Hepatocyte (in vitro differentiated cells): Measurements from ENCODE around the gene FAM210A. TPM values are rescaled to one million over a fixed set of nuclear protein-coding genes. Genes with fewer than 3 reads are reported as not detected.
"Not testable (repeated sequence)": the region's sequence is repeated elsewhere in the genome, so short reads cannot be mapped to it uniquely, and the experiment has no call there.

Experiments used
- DNase-seq: peaks from one replicate; pipeline ENCODE4 v3.0.0-alpha.2; 2016; ENCODE audit warnings: low spot score
- H2AFZ ChIP-seq: fragments of 200-600 bp; sonication (generic); 2 replicates; pipeline ENCODE4 v1.6.0; 2016; ENCODE audit warnings: antibody characterized with exemption, mild to moderate bottlenecking
- H3K27ac ChIP-seq: fragments of 200-600 bp; sonication (generic); 2 replicates; pipeline ENCODE4 v1.5.1; 2016; ENCODE audit warnings: mild to moderate bottlenecking
- H3K27me3 ChIP-seq: fragments of 200-600 bp; sonication (generic); 2 replicates; pipeline ENCODE4 v1.6.1; 2016
- H3K36me3 ChIP-seq: fragments of 200-600 bp; sonication (generic); replicated peaks from 2 replicates; pipeline ENCODE4 v1.5.1; 2016; ENCODE audit warnings: low read depth; ENCODE audit not compliant: insufficient read depth
- H3K4me1 ChIP-seq: fragments of 200-600 bp; sonication (generic); 2 replicates; pipeline ENCODE4 v1.5.1; 2016; ENCODE audit warnings: mild to moderate bottlenecking, moderate library complexity; ENCODE audit not compliant: insufficient read depth
- H3K4me2 ChIP-seq: fragments of 200-600 bp; sonication (generic); 2 replicates; pipeline ENCODE4 v1.6.0; 2016
- H3K4me3 ChIP-seq: fragments of 200-600 bp; sonication (generic); 2 replicates; pipeline ENCODE4 v1.5.1; 2016; ENCODE audit warnings: mild to moderate bottlenecking
- H3K79me2 ChIP-seq: fragments of 200-600 bp; sonication (generic); 2 replicates; pipeline ENCODE4 v1.6.0; 2017; ENCODE audit warnings: mild to moderate bottlenecking
- H3K9me2 ChIP-seq: fragments of 200-600 bp; sonication (generic); replicated peaks from 2 replicates; pipeline ENCODE4 v1.6.0; 2017; ENCODE audit warnings: mild to moderate bottlenecking; ENCODE audit not compliant: insufficient read depth
- H3K9me3 ChIP-seq: fragments of 200-600 bp; sonication (generic); 2 replicates; pipeline ENCODE4 v1.5.1; 2016; ENCODE audit warnings: low read depth, mild to moderate bottlenecking
- H4K20me1 ChIP-seq: fragments of 200-600 bp; sonication (generic); 2 replicates; pipeline ENCODE4 v1.6.0; 2016; ENCODE audit warnings: mild to moderate bottlenecking; ENCODE audit not compliant: insufficient read depth, poor library complexity, severe bottlenecking
- CTCF ChIP-seq: fragments of 200-600 bp; sonication (generic); IDR thresholded peaks from 2 replicates; pipeline ENCODE4 v1.5.1; 2016; ENCODE audit warnings: antibody characterized with exemption, mild to moderate bottlenecking; ENCODE audit not compliant: poor library complexity
- EZH2 ChIP-seq: fragments of 200-600 bp; sonication (generic); IDR thresholded peaks from 2 replicates; pipeline ENCODE4 v1.6.1; 2016; ENCODE audit warnings: antibody characterized with exemption, mild to moderate bottlenecking, borderline replicate concordance
- EZH2phosphoT487 ChIP-seq: fragments of 200-600 bp; sonication (generic); IDR thresholded peaks from one replicate; pipeline ENCODE4 v1.6.1; 2018; ENCODE audit warnings: antibody characterized with exemption, mild to moderate bottlenecking, low read depth, moderate library complexity; ENCODE audit not compliant: unreplicated experiment, severe bottlenecking
- WGBS: methylation state at CpG from one replicate; pipeline ENCODE4 v1.1.6; 2016; ENCODE audit warnings: low lambda C conversion rate; ENCODE audit errors: missing lambda C conversion rate; 5-methylcytosine and 5-hydroxymethylcytosine counted together
- polyA plus RNA-seq: library from polyadenylated mRNA; unstranded; fragments of >200 nt; fragmentation: Nextera tagmentation; extraction: Ambion mirVana; gene quantifications from 2 replicates; pipeline ENCODE4 v1.2.1, GENCODE V29; 2016
- total RNA-seq: library from RNA; depleted of rRNA; stranded (reverse); fragments of >200 nt; gene quantifications from 2 replicates; pipeline ENCODE4 v1.2.3, GENCODE V29; 2014

FAM210A gene
- total and polyA plus RNA-seq, 2 experiments from 2014 or later, result 13.9 to 20.6 TPM

GRCh38 chr18:13703899-13704298 lies 22.5 kb downstream of the FAM210A start:
- Histone ChIP-seq H3K9me3 (peaks cover 20% of the 10 kb centered on the region), H3K9me2 (no peaks in the 10 kb centered on the region), H3K4me3 (no peak overlapping the region), H4K20me1 (no peaks in the 10 kb centered on the region), H3K36me3 (no peaks in the 10 kb centered on the region), H2AFZ (no peak overlapping the region), H3K4me2 (no peak overlapping the region), H3K27ac (no peak overlapping the region), H3K79me2 (peaks cover 74% of the 10 kb centered on the region), H3K4me1 (no peaks in the 10 kb centered on the region), H3K27me3 (no peaks in the 10 kb centered on the region)
- no peak for DNase-seq
- TF ChIP-seq EZH2, result no peak
- WGBS, result 92% methylated on average over 1 of the region's 1 CpG

- Histone ChIP-seq H3K27me3 (no peaks in the 10 kb centered on the region), H3K27ac (no peak overlapping the region), H4K20me1 (no peaks in the 10 kb centered on the region), H3K36me3 (no peaks in the 10 kb centered on the region), H3K79me2 (peaks cover 59% of the 10 kb centered on the region), H3K4me1 (no peaks in the 10 kb centered on the region), H2AFZ (no peak overlapping the region), H3K9me3 (peaks cover 13% of the 10 kb centered on the region), H3K4me3 (no peak overlapping the region), H3K9me2 (no peaks in the 10 kb centered on the region), H3K4me2 (no peak overlapping the region)
- 100% methylated on average over 1 of the region's 1 CpG for WGBS
- DNase-seq, result no peak
- TF ChIP-seq CTCF (no peak), EZH2 (no peak), EZH2phosphoT487 (no peak)
These were observed 26.2 kb downstream of the FAM210A start for GRCh38 chr18:13700153-13700552.

- no peak overlapping the region for H3K4me2 ChIP-seq
These were observed 29.4 kb downstream of the FAM210A start for GRCh38 chr18:13696961-13697360.

GRCh38 chr18:13695337-13695736 lies 31.0 kb downstream of the FAM210A start:
- not testable (repeated sequence) for H3K4me1 ChIP-seq, H2AFZ ChIP-seq, H3K9me2 ChIP-seq, DNase-seq, H3K27ac ChIP-seq, H3K4me3 ChIP-seq, H3K27me3 ChIP-seq, H3K4me2 ChIP-seq, H3K36me3 ChIP-seq, H4K20me1 ChIP-seq, H3K9me3 ChIP-seq
- peaks cover 47% of the 10 kb centered on the region for H3K79me2 ChIP-seq
- 86% methylated on average over 5 of the region's 5 CpGs for WGBS

More at GRCh38 chr18:13696961-13697360, 29.4 kb downstream of the FAM210A start:
- Histone ChIP-seq H4K20me1 (no peaks in the 10 kb centered on the region), H3K27ac (no peak overlapping the region), H3K27me3 (no peaks in the 10 kb centered on the region), H3K4me1 (no peaks in the 10 kb centered on the region), H3K9me2 (no peaks in the 10 kb centered on the region), H3K79me2 (peaks cover 52% of the 10 kb centered on the region), H3K4me3 (no peak overlapping the region), H3K36me3 (no peaks in the 10 kb centered on the region), H3K9me3 (peaks cover 5% of the 10 kb centered on the region), H2AFZ (no peak overlapping the region)
- WGBS, result 96% methylated on average over 3 of the region's 3 CpGs
- DNase-seq, result no peak
- TF ChIP-seq EZH2phosphoT487, result no peak
- no peak for TF ChIP-seq CTCF
- TF ChIP-seq EZH2, result no peak

GRCh38 chr18:13690060-13690459 lies 36.3 kb downstream of the FAM210A start:
- H3K4me2 ChIP-seq, H3K27me3 ChIP-seq, H3K4me3 ChIP-seq, H3K9me3 ChIP-seq, H3K9me2 ChIP-seq, DNase-seq, H4K20me1 ChIP-seq, H3K27ac ChIP-seq, H3K36me3 ChIP-seq, H3K4me1 ChIP-seq, H2AFZ ChIP-seq: not testable (repeated sequence)
- peaks cover 61% of the 10 kb centered on the region for H3K79me2 ChIP-seq
- WGBS, result 96% methylated on average over 9 of the region's 9 CpGs
